H1 (cell line): ENCODE results near the gene KLK7. TPM values are rescaled to one million over a fixed set of nuclear protein-coding genes. Genes with fewer than 3 reads are reported as not detected.

Experiments used
- CTCF ChIA-PET: fragments of 300-600 bp; sonication (Branson Sonifier 250); formaldehyde crosslinking; loops from one replicate; lab custom pipeline; 2021; ENCODE audit not compliant: partially characterized antibody; lab: Charles Lee
- POLR2A ChIA-PET: fragments of 300-600 bp; sonication (Branson Sonifier 250); formaldehyde crosslinking; loops from one replicate; lab custom pipeline; 2021; ENCODE audit warnings: inconsistent platforms; ENCODE audit not compliant: partially characterized antibody; lab: Charles Lee
- DNase-seq, 2 experiments: peaks; one replicate each; pipeline versions ENCODE4 v3.0.0 to v3.0.0-alpha.2; 2010 to 2022; ENCODE audit warnings: low spot score in 2 of 2, low read depth in 1 of 2, mixed read lengths in 1 of 2
- FAIRE-seq: peaks from 2 replicates; lab custom pipeline; 2011; peaks lifted over from hg19 to GRCh38; lab: Jason Lieb, UNC
- H2AFZ ChIP-seq: 2 replicates; pipeline ENCODE4 v1.8.1; 2012; ENCODE audit warnings: low read length, inconsistent platforms
- H2AK5ac ChIP-seq: 2 replicates; pipeline ENCODE4 v1.6.1; 2013; ENCODE audit warnings: low read depth, low read length
- H2BK120ac ChIP-seq: replicated peaks from 2 replicates; pipeline ENCODE3; 2013; ENCODE audit warnings: low read depth, low read length, inconsistent platforms
- H2BK12ac ChIP-seq: 2 replicates; pipeline ENCODE4 v1.6.1; 2013; ENCODE audit warnings: low read depth, low read length
- H2BK15ac ChIP-seq: 2 replicates; pipeline ENCODE4 v1.6.1; 2013; ENCODE audit warnings: low read length
- H2BK20ac ChIP-seq: 2 replicates; pipeline ENCODE4 v1.6.1; 2013; ENCODE audit warnings: low read length
- H2BK5ac ChIP-seq: 2 replicates; pipeline ENCODE4 v1.6.1; 2013; ENCODE audit warnings: low read depth, low read length
- H3K14ac ChIP-seq: 2 replicates; pipeline ENCODE4 v1.6.1; 2013; ENCODE audit warnings: inconsistent platforms; ENCODE audit not compliant: insufficient read length
- H3K18ac ChIP-seq: 2 replicates; pipeline ENCODE4 v1.6.1; 2013; ENCODE audit warnings: low read length; ENCODE audit errors: extremely low read depth
- H3K23ac ChIP-seq: 2 replicates; pipeline ENCODE4 v1.6.1; 2013; ENCODE audit warnings: inconsistent platforms; ENCODE audit not compliant: insufficient read length
- H3K23me2 ChIP-seq: 2 replicates; pipeline ENCODE4 v1.6.1; 2013; ENCODE audit warnings: low read depth, low read length
- H3K27ac ChIP-seq: 2 replicates; pipeline ENCODE4 v1.6.1; 2011; ENCODE audit warnings: low read depth, low read length, inconsistent platforms
- H3K27me3 ChIP-seq, 4 experiments: replicated peaks in 1 of 4; 1 replicate in 1 of 4; 2 replicates in 3 of 4; pipeline versions ENCODE4 v1.6.1 to v1.8.1; 2011 to 2013; ENCODE audit warnings: low read length in 3 of 4, mild to moderate bottlenecking in 3 of 4, inconsistent platforms in 2 of 4, mixed read lengths in 2 of 4, moderate library complexity in 1 of 4; ENCODE audit not compliant: control insufficient read depth in 3 of 4, insufficient read depth in 3 of 4; ENCODE audit errors: extremely low read depth in 1 of 4
- H3K36me3 ChIP-seq, 4 experiments: 2 replicates each; pipeline versions ENCODE4 v1.6.1 to v1.8.1; 2011 to 2013; ENCODE audit warnings: mild to moderate bottlenecking in 4 of 4, low read length in 3 of 4, moderate library complexity in 2 of 4, control low read depth in 1 of 4, inconsistent platforms in 1 of 4; ENCODE audit not compliant: insufficient read depth in 4 of 4, control insufficient read depth in 2 of 4
- H3K4ac ChIP-seq: replicated peaks from 2 replicates; pipeline ENCODE3; 2013; ENCODE audit warnings: low read length, low read depth, mixed read lengths, inconsistent platforms; ENCODE audit not compliant: insufficient read length
- H3K4me1 ChIP-seq, 4 experiments: replicated peaks in 1 of 4; 1 replicate in 1 of 4; 2 replicates in 3 of 4; pipeline versions ENCODE4 v1.6.1 to v1.8.1; 2011 to 2013; ENCODE audit warnings: low read length in 3 of 4, inconsistent platforms in 2 of 4, mixed read lengths in 1 of 4; ENCODE audit not compliant: insufficient read depth in 4 of 4, control insufficient read depth in 3 of 4
- H3K4me2 ChIP-seq, 2 experiments: 2 replicates each; pipeline versions ENCODE4 v1.6.1 to v1.8.1; 2011 to 2013; ENCODE audit warnings: low read depth in 2 of 2, low read length in 2 of 2, control low read depth in 1 of 2, inconsistent platforms in 1 of 2, mild to moderate bottlenecking in 1 of 2; ENCODE audit not compliant: insufficient read depth in 1 of 2
- H3K4me3 ChIP-seq, 4 experiments: fragments of 200-600, 300-600 bp in 1 of 4; sonication (generic), shearing (Covaris generic), sonication (Bioruptor Twin) in 1 of 4; 2 replicates each; pipeline versions ENCODE4 v1.5.1 to v1.8.1; 2011 to 2016; ENCODE audit warnings: low read length in 4 of 4, low read depth in 3 of 4, control low read depth in 2 of 4, inconsistent platforms in 2 of 4, mild to moderate bottlenecking in 2 of 4, mixed read lengths in 1 of 4, moderate library complexity in 1 of 4; ENCODE audit not compliant: insufficient read depth in 2 of 4; ENCODE audit errors: extremely low read depth in 1 of 4
- H3K56ac ChIP-seq: replicated peaks from 2 replicates; pipeline ENCODE3; 2013; ENCODE audit warnings: low read depth, mild to moderate bottlenecking, mixed read lengths, low read length, inconsistent platforms; ENCODE audit not compliant: insufficient read length
- H3K79me1 ChIP-seq: 2 replicates; pipeline ENCODE4 v1.6.1; 2013; ENCODE audit warnings: low read depth, low read length, control low read depth
- H3K79me2 ChIP-seq, 2 experiments: 2 replicates each; pipeline versions ENCODE4 v1.6.1 to v1.8.1; 2012 to 2013; ENCODE audit warnings: low read length in 2 of 2, mild to moderate bottlenecking in 2 of 2, inconsistent platforms in 1 of 2; ENCODE audit not compliant: insufficient read depth in 2 of 2, control insufficient read depth in 1 of 2
- H3K9ac ChIP-seq, 4 experiments: replicated peaks in 1 of 4; 1 replicate in 1 of 4; 2 replicates in 3 of 4; pipeline versions ENCODE4 v1.6.1 to v1.8.1; 2011 to 2013; ENCODE audit warnings: low read depth in 3 of 4, low read length in 3 of 4, control low read depth in 2 of 4, mild to moderate bottlenecking in 2 of 4, moderate library complexity in 2 of 4, inconsistent platforms in 1 of 4; ENCODE audit errors: extremely low read depth in 1 of 4
- H3K9me3 ChIP-seq, 2 experiments: 2 replicates each; pipeline versions ENCODE4 v1.6.1 to v1.8.1; 2012 to 2013; ENCODE audit warnings: mild to moderate bottlenecking in 2 of 2, moderate library complexity in 2 of 2, control low read depth in 1 of 2, inconsistent platforms in 1 of 2, low read depth in 1 of 2, low read length in 1 of 2, mixed read lengths in 1 of 2; ENCODE audit not compliant: insufficient read depth in 2 of 2
- H4K20me1 ChIP-seq, 2 experiments: replicated peaks in 1 of 2; 2 replicates each; pipeline versions ENCODE3 to v1.8.1; 2011 to 2013; ENCODE audit warnings: inconsistent platforms in 2 of 2, low read length in 2 of 2, mild to moderate bottlenecking in 1 of 2; ENCODE audit not compliant: insufficient read depth in 2 of 2, control insufficient read depth in 1 of 2
- H4K5ac ChIP-seq: 2 replicates; pipeline ENCODE4 v1.6.1; 2013; ENCODE audit warnings: low read length, low read depth, mixed read lengths, inconsistent platforms; ENCODE audit not compliant: insufficient read length
- H4K8ac ChIP-seq: 2 replicates; pipeline ENCODE4 v1.8.0; 2013; ENCODE audit warnings: mild to moderate bottlenecking, moderate library complexity, low read length, inconsistent platforms; ENCODE audit not compliant: insufficient read depth; ENCODE audit errors: extremely low read depth
- H4K91ac ChIP-seq: replicated peaks from 2 replicates; pipeline ENCODE3; 2013; ENCODE audit warnings: low read length, mixed read lengths, inconsistent platforms; ENCODE audit not compliant: insufficient read length
- CBX5 ChIP-seq: fragments of 300-800, 300-1000 bp; sonication (generic); IDR thresholded peaks from 2 replicates; pipeline ENCODE4 v1.7.1; 2016; ENCODE audit warnings: antibody characterized with exemption, low read length, low read depth
- SRF ChIP-seq: IDR thresholded peaks from 2 replicates; pipeline ENCODE4 v1.6.1; 2011; ENCODE audit warnings: mild to moderate bottlenecking, low read depth, low read length, moderate library complexity
- WGBS, 2 experiments: shearing (Covaris generic) in 1 of 2; methylation state at CpG; one replicate each; pipeline versions ENCODE4 v1.1.6 to v1.1.7; 2013 to 2015; ENCODE audit warnings: low lambda C conversion rate in 2 of 2, mixed read lengths in 2 of 2, inconsistent platforms in 1 of 2, low coverage in 1 of 2, missing lambda C conversion rate in 1 of 2; ENCODE audit not compliant: insufficient replicate concordance in 2 of 2, insufficient coverage in 1 of 2, insufficient read length in 1 of 2; ENCODE audit errors: extremely low coverage in 1 of 2, missing lambda C conversion rate in 1 of 2; 5-methylcytosine and 5-hydroxymethylcytosine counted together
- polyA plus RNA-seq, 7 experiments: library from polyadenylated mRNA; depleted of rRNA in 3 of 7; stranded (reverse) in 5 of 7; unstranded in 2 of 7; fragments of >200 nt in 5 of 7; fragments of 200-250 nt in 2 of 7; gene quantifications; 1 replicate in 5 of 7; 2 replicates in 1 of 7; 4 replicates in 1 of 7; pipeline versions ENCODE4 v1.2.1 to v1.2.3, GENCODE V29; 2011 to 2013; ENCODE audit warnings: missing spikeins in 2 of 7, mixed read lengths in 2 of 7
- total RNA-seq: library from RNA; stranded (reverse); fragmentation: NEBNext Ultra II Directional; extraction: Animal tissue kit (Norgen Biotek cat#: 25700); gene quantifications from 2 replicates; pipeline ENCODE4 v1.2.1, GENCODE V29; 2021

KLK7 gene
- total and polyA plus RNA-seq, 2 of the 8 experiments (the other 6 are each of a cell fraction or from before 2014, with no cell fraction given) = 0.73 to 1.4 TPM

DNA sequence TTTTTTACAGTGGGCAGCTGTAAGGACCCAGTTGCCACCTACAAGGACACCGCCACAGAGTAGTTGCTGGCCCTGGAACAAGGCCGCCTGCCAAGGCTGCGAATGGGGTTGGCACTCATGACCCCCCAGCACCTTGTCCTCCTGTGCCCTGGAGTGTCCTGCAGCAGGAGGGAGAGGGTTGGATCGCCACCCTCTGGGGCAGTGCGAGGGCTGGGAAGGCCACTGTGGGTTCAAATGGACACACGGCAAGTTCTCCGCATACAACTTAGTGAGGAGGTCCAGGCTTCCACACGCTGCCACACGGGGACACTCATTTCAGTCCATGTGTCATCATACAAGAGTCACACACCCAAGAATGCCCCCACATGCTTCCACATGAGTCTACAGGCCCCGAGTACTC lies 16.7 kb upstream of the KLK7 start:
- Histone ChIP-seq H4K5ac (no peak overlapping the region), H3K18ac (0 out of 2 replicates have a peak overlapping the region, but pooled peaks have one; percentile 20), H4K8ac (no peak overlapping the region), H3K23ac (no peak overlapping the region), H2BK5ac (no peak overlapping the region), H3K36me3 (no peaks in the 10 kb centered on the region), H3K9ac (no peak overlapping the region), H3K4me1 (peaks cover 0 to 20% (median 6%) of the 10 kb centered on the region in 4 experiments; a peak in 6 of 7 replicates), H3K9me3 (no peaks in the 10 kb centered on the region), H3K79me2 (no peaks in the 10 kb centered on the region), H3K23me2 (no peaks in the 10 kb centered on the region), H2AFZ (0 out of 2 replicates have a peak overlapping the region, but pooled peaks have one; percentile 67), H3K14ac (no peak overlapping the region), H3K79me1 (no peaks in the 10 kb centered on the region), H4K91ac (peak overlapping the region; percentile 69), H3K4me2 (peak overlapping the region; percentile 26 to 71; a peak in 2 of 4 replicates), H3K4me3 (peak overlapping the region in 2 of 4 experiments; percentile 15 to 29; a peak in 2 of 8 replicates), H2BK20ac (no peak overlapping the region), H2BK15ac (peak overlapping the region; percentile 46; the same call in 1 of the 2 replicates), H3K4ac (no peak overlapping the region), H3K27me3 (no peaks in the 10 kb centered on the region; a peak in 1 of 7 replicates), H2BK120ac (no peak overlapping the region), H2BK12ac (peak overlapping the region; percentile 78; the same call in 1 of the 2 replicates), H2AK5ac (no peak overlapping the region), H3K27ac (no peak overlapping the region), H3K56ac (no peak overlapping the region), H4K20me1 (no peaks in the 10 kb centered on the region)
- no peak for DNase-seq
- POLR2A ChIA-PET = interaction anchor here (1.0 kb wide), 1 partner anchor 16 kb away, joined by 3 read pairs; no protein-coding TSS in a partner anchor
- CTCF ChIA-PET = interaction anchor here (0.9 to 3.7 kb wide), 7 partner anchors 13 to 97 kb away, joined by 3 to 19 read pairs (median 4); no protein-coding TSS in a partner anchor
- FAIRE-seq = no peak
- 87% methylated on average over 10 of the region's 10 CpGs; no CpG with 5 or more reads in 1 of the 2 experiments for WGBS, 2 experiments
- TF ChIP-seq SRF (no peak), CBX5 (no peak)
